CD8-positive, alpha-beta memory T cell (primary cell): Measurements from ENCODE around the gene SRGAP2B. TPM values are rescaled to one million over a fixed set of nuclear protein-coding genes. Genes with fewer than 3 reads are reported as not detected.
"Not testable (repeated sequence)": the region's sequence is repeated elsewhere in the genome, so short reads cannot be mapped to it uniquely, and the experiment has no call there.

Experiments
- CTCF ChIA-PET: fragments of 350-600 bp; sonication (Branson Sonifier 250); formaldehyde crosslinking; loops from one replicate; lab custom pipeline; 2021; ENCODE audit warnings: antibody characterized with exemption; lab: Charles Lee
- POLR2A ChIA-PET: fragments of 350-600 bp; sonication (Branson Sonifier 250); formaldehyde crosslinking; loops from one replicate; lab custom pipeline; 2021; ENCODE audit warnings: antibody characterized with exemption; lab: Charles Lee
- DNase-seq, 5 donors: peaks; one replicate each; pipeline versions ENCODE4 v3.0.0 to v3.0.0-alpha.2; 2020 to 2022; ENCODE audit warnings: mixed read lengths in 1 of 5
- H3K27ac ChIP-seq: one replicate; pipeline ENCODE4 v1.7.0; 2013; ENCODE audit warnings: low read depth, mild to moderate bottlenecking, low read length, moderate library complexity
- H3K27me3 ChIP-seq: 2 replicates; pipeline ENCODE4 v1.7.0; 2013; ENCODE audit warnings: low read length, mild to moderate bottlenecking; ENCODE audit not compliant: insufficient read depth, poor library complexity, severe bottlenecking
- H3K36me3 ChIP-seq: 2 replicates; pipeline ENCODE4 v1.7.0; 2013; ENCODE audit warnings: mild to moderate bottlenecking, low read length, moderate library complexity; ENCODE audit not compliant: insufficient read depth
- H3K4me1 ChIP-seq: 2 replicates; pipeline ENCODE4 v1.7.0; 2013; ENCODE audit warnings: mild to moderate bottlenecking, low read length, moderate library complexity; ENCODE audit not compliant: insufficient read depth
- H3K4me3 ChIP-seq: 2 replicates; pipeline ENCODE4 v1.7.0; 2013; ENCODE audit warnings: mild to moderate bottlenecking, low read length
- H3K9me3 ChIP-seq: 2 replicates; pipeline ENCODE4 v1.7.0; 2013; ENCODE audit warnings: mild to moderate bottlenecking, low read length
- H3K27ac Mint-ChIP-seq, 8 donors: one replicate each; pipeline ENCODE4 v1.8.0; 2020 to 2021; ENCODE audit warnings: mixed read lengths in 8 of 8, mild to moderate bottlenecking in 6 of 8, inconsistent platforms in 3 of 8, moderate library complexity in 3 of 8
- H3K27me3 Mint-ChIP-seq, 2 donors: one replicate each; pipeline ENCODE4 v1.8.0; 2020 to 2021; ENCODE audit warnings: mixed read lengths in 2 of 2, mild to moderate bottlenecking in 1 of 2, moderate library complexity in 1 of 2
- H3K36me3 Mint-ChIP-seq, 3 donors: one replicate each; pipeline ENCODE4 v1.8.0; 2020 to 2021; ENCODE audit warnings: mixed read lengths in 3 of 3, inconsistent platforms in 1 of 3, mild to moderate bottlenecking in 1 of 3
- H3K4me1 Mint-ChIP-seq, 3 donors: one replicate each; pipeline ENCODE4 v1.8.0; 2020 to 2021; ENCODE audit warnings: mixed read lengths in 3 of 3, inconsistent platforms in 1 of 3, mild to moderate bottlenecking in 1 of 3
- H3K4me3 Mint-ChIP-seq, 7 donors: one replicate each; pipeline ENCODE4 v1.8.0; 2020 to 2021; ENCODE audit warnings: mixed read lengths in 7 of 7, mild to moderate bottlenecking in 6 of 7, moderate library complexity in 4 of 7, inconsistent platforms in 2 of 7
- H3K9me3 Mint-ChIP-seq, 5 donors: one replicate each; pipeline ENCODE4 v1.8.0; 2020 to 2022; ENCODE audit warnings: mixed read lengths in 5 of 5, mild to moderate bottlenecking in 3 of 5, moderate library complexity in 2 of 5, inconsistent platforms in 1 of 5
- polyA plus RNA-seq: library from polyadenylated mRNA; unstranded; fragments of 300-500 nt; fragmentation: Illumina TruSeq; gene quantifications from one replicate; pipeline ENCODE4 v1.2.3, GENCODE V29; 2021
- total RNA-seq, 2 experiments: library from RNA; stranded (reverse); gene quantifications; one replicate each; pipeline ENCODE4 v1.2.3, GENCODE V29; 2021

SRGAP2B gene
- total and polyA plus RNA-seq, 3 experiments from 2014 or later = 1.6 to 18.6 (median 15.9) TPM

DNA sequence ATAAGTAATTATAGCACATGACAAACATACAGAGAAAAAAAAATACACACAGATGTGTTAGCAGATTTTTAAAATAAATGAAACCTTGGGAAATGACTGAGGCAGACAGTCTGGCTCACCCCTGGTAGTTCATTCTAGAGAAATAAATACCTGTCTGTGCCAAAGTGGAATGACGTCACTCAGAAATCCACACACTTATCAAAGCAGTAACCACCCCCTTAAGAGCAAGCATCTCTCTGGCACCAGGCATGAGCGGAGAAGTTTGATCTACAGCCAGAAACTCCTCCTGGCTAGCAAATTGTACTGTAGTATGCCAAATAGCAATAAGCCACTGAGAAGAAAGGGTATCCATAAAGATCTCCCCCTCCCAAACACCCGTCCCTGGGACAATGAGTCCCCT lies 131.6 kb downstream of the SRGAP2B start:
- H3K9me3 Mint-ChIP-seq, POLR2A ChIA-PET: not testable (repeated sequence)

DNA sequence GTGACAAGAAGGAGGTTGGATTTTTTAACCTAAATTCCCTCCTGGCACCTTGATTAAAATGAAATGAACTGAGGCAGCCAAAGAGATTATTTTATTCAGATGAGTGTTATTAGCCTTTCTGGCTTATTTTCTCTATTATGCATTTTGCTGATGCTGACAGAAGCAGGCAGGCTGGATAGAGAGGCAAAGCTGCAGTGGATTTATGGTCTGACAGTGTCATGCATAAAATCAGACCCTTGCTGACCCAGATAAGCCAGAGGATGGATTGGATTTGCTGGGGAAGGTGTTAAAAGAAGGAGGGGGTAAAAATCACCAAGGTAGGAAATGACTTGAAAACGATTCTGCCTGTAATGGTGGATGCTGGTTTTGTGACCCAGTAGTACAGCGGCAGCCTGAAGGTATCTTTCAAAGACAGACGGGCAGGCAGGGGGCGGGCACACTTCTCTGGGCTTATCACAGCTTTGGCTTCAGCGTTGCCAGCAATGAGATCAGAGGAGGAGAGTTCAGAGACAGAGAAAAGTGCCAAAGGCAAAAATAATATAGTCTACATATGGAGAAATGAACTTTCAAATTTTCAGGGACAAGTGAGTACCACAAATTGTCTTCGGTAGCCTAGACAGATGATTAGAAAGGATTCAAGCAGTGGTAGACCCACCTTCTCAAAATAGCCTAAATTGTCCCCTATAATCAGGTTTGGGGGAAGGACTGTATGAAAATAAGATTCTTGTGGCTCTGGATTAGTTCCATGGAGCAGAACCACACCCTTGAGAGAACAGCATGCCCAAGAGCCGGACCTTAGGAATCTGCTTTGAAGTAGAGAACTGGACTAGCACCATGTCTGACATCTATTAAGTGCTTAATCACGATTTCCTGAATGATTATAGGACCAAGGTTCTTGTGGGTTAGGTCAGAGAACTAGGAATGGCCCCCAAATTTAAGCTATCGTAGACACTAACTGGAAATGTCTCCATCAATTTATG lies 133.2 kb downstream of the SRGAP2B start:
- H3K4me3 Mint-ChIP-seq, POLR2A ChIA-PET, H3K36me3 ChIP-seq, H3K27ac Mint-ChIP-seq, H3K9me3 Mint-ChIP-seq, H3K36me3 Mint-ChIP-seq, H3K4me3 ChIP-seq, DNase-seq, H3K9me3 ChIP-seq, H3K4me1 ChIP-seq, H3K27me3 Mint-ChIP-seq, H3K27me3 ChIP-seq, H3K4me1 Mint-ChIP-seq, H3K27ac ChIP-seq, CTCF ChIA-PET: not testable (repeated sequence)

More for the DNA sequence above, 131.6 kb downstream of the SRGAP2B start:
- H3K4me3 Mint-ChIP-seq, H3K36me3 ChIP-seq, CTCF ChIA-PET, H3K27ac ChIP-seq, H3K27ac Mint-ChIP-seq, H3K4me3 ChIP-seq, H3K27me3 Mint-ChIP-seq, H3K9me3 ChIP-seq, H3K4me1 Mint-ChIP-seq, DNase-seq, H3K4me1 ChIP-seq, H3K27me3 ChIP-seq, H3K36me3 Mint-ChIP-seq: not testable (repeated sequence)

GRCh38 chr1:144960929-144961488 lies 134.1 kb downstream of the SRGAP2B start:
- H3K4me1 ChIP-seq, H3K27ac Mint-ChIP-seq, DNase-seq, H3K27ac ChIP-seq, CTCF ChIA-PET, H3K4me1 Mint-ChIP-seq, H3K4me3 Mint-ChIP-seq, H3K36me3 ChIP-seq, H3K4me3 ChIP-seq, POLR2A ChIA-PET, H3K9me3 ChIP-seq, H3K27me3 ChIP-seq, H3K27me3 Mint-ChIP-seq, H3K36me3 Mint-ChIP-seq, H3K9me3 Mint-ChIP-seq: not testable (repeated sequence)

DNA sequence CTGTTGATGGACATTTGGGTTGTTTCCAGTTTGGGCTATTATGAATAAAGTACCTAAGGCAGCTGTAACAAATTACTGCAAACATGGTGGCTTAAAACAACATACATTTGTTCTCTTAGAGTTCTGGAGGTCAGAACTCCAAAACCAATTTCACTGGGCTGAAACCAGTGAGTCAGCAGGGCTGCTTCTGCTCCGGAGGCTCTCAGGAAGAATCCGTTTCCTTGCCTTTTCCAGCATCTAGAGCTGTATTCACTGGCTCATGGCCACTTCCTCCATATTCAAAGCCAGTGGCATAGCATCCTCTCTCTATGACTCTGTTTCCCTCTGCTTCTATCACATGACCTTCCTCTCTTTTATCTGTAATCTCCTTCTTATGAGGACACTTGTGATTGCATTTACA lies 146.7 kb downstream of the SRGAP2B start:
- H3K9me3 Mint-ChIP-seq, H3K4me1 Mint-ChIP-seq, H3K36me3 ChIP-seq, H3K9me3 ChIP-seq, H3K4me3 Mint-ChIP-seq, CTCF ChIA-PET, H3K4me1 ChIP-seq, H3K36me3 Mint-ChIP-seq, H3K27me3 Mint-ChIP-seq, H3K4me3 ChIP-seq, H3K27me3 ChIP-seq, H3K27ac Mint-ChIP-seq, POLR2A ChIA-PET, DNase-seq, H3K27ac ChIP-seq: not testable (repeated sequence)

DNA sequence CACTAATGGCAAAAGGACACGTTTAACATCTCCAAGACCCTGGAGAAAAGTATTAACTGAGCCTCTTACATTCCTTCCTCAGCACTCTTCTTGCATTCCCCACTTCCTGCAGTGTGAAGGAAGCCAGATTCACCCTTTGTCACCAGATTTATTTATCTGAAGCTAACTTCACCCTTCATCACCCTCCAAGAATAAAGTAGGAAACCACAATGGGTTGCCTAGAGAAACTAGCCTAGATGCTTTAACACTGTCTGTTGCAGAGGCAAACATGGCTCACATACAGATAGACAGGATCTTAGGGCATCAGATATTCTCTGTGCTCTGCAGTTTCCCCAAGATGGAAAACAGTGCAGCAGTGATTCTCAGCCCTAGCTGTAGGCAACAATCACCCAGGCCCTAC lies 147.6 kb downstream of the SRGAP2B start:
- H3K27ac Mint-ChIP-seq, H3K27ac ChIP-seq, H3K9me3 ChIP-seq, DNase-seq, H3K9me3 Mint-ChIP-seq, H3K36me3 ChIP-seq, CTCF ChIA-PET, H3K4me1 ChIP-seq, H3K4me3 Mint-ChIP-seq, H3K27me3 ChIP-seq, H3K27me3 Mint-ChIP-seq, POLR2A ChIA-PET, H3K4me1 Mint-ChIP-seq, H3K4me3 ChIP-seq, H3K36me3 Mint-ChIP-seq: not testable (repeated sequence)

GRCh38 chr1:144946525-144947480 lies 148.3 kb downstream of the SRGAP2B start:
- H3K4me1 ChIP-seq, H3K9me3 ChIP-seq, H3K27ac ChIP-seq, H3K9me3 Mint-ChIP-seq, H3K27me3 ChIP-seq, H3K4me3 Mint-ChIP-seq, H3K4me3 ChIP-seq, H3K27ac Mint-ChIP-seq, DNase-seq, H3K27me3 Mint-ChIP-seq, H3K4me1 Mint-ChIP-seq, POLR2A ChIA-PET, H3K36me3 ChIP-seq, H3K36me3 Mint-ChIP-seq, CTCF ChIA-PET: not testable (repeated sequence)

DNA sequence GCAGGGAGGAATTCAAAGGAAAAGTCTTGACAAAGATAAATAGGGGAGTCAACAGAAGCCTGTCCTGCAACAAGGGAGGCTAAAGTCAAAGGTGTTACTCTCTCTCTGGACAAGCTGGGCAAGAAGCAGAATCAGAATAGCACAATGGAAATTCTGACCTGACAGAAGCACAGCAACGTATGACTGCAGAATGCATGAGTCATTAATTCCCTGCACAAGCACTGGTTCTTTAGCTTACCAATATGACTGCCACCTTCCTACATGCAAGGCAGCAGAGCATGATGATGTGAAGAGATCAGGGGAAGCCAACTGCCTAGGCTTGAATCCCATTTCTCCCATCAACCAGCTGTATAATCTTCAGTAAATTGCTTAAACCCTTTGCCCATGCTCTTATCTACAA lies 153.4 kb downstream of the SRGAP2B start:
- H3K4me1 Mint-ChIP-seq, H3K36me3 Mint-ChIP-seq, H3K4me1 ChIP-seq, H3K4me3 ChIP-seq, H3K27me3 Mint-ChIP-seq, H3K9me3 Mint-ChIP-seq, H3K27me3 ChIP-seq, DNase-seq, H3K9me3 ChIP-seq, H3K27ac Mint-ChIP-seq, H3K27ac ChIP-seq, H3K36me3 ChIP-seq, CTCF ChIA-PET, POLR2A ChIA-PET, H3K4me3 Mint-ChIP-seq: not testable (repeated sequence)

DNA sequence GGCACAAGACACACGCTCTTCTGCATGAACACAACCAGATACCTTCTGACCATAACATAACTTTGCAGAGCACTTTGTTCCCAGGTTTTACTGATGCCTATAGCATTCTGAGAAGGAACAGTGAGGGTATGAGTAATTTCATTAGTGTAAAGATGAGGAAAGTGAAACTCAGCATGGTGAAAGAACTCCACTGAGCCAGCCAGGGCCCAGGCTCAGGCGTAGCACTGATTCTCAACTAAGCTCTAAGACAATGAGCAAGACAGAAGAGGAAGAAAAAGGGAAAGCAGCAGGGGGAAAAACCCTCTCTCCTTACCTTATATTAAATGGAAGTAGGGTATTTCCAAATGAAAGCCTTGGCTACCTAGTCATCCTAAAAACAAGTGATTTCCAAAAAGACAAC lies 155.1 kb downstream of the SRGAP2B start:
- H3K27ac ChIP-seq, H3K4me1 Mint-ChIP-seq, H3K4me3 Mint-ChIP-seq, H3K36me3 ChIP-seq, DNase-seq, H3K4me1 ChIP-seq, CTCF ChIA-PET, H3K27ac Mint-ChIP-seq, H3K27me3 Mint-ChIP-seq, H3K9me3 Mint-ChIP-seq, H3K9me3 ChIP-seq, H3K27me3 ChIP-seq, POLR2A ChIA-PET, H3K4me3 ChIP-seq, H3K36me3 Mint-ChIP-seq: not testable (repeated sequence)
